Measurements from ENCODE around the gene SFTPB. TPM values are rescaled to one million over a fixed set of nuclear protein-coding genes. Genes with fewer than 3 reads are reported as not detected.
"Not testable (repeated sequence)": the region's sequence is repeated elsewhere in the genome, so short reads cannot be mapped to it uniquely, and the experiment has no call there.

The SFTPB gene
- total RNA-seq, 4 donors from 2014 or later = not detected

DNA sequence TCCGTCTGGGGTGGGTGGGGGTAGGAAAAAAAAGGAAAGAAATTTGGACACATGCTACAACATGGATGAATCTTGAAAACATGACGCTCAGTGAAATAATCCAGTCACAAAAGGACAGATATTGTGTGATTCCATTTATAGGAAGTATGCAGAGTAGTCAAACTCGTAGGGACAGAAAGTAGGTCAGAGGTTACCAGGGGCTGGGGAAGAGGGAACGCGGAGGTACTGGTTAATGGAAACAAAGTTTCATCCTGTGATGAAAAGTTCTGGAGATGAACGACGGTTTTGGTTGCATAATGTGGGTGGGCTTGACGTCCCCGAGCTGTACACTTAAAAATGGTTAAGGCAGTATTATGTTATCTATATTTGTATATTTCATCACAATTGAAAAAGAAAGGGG lies 4.5 kb upstream of the SFTPB start:
- 71 to 78% methylated on average over 9 of the region's 9 CpGs for WGBS, 2 donors
- DNase-seq (ENCODE audit: low spot score in 2 of 2) = no peak
- intact Hi-C loops (cut with DNase I; ENCODE audit: low total_unique reads) = no loop called here
- TF ChIP-seq POLR2A (IDR thresholded peaks at IDR 0.05) (no peak), CTCF (IDR thresholded peaks at IDR 0.05) (no peak)
- no peak overlapping the region for H3K4me3 ChIP-seq (ENCODE audit: low read depth, poor library complexity, severe bottlenecking)

- H3K4me3 ChIP-seq (ENCODE audit: low read depth, poor library complexity, severe bottlenecking); intact Hi-C loops (cut with DNase I; ENCODE audit: low total_unique reads): not testable (repeated sequence)
- peak in 1 of 2 donors; percentile 76 for DNase-seq (ENCODE audit: low spot score in 2 of 2)
- WGBS, 2 donors = 89 to 90% methylated on average over 13 of the region's 13 CpGs
Observed at GRCh38 chr2:85670416-85670815, 2.4 kb upstream of the SFTPB start.

GRCh38 chr2:85669549-85669948 lies 1.6 kb upstream of the SFTPB start:
- no peak overlapping the region for H3K4me3 ChIP-seq (ENCODE audit: low read depth, poor library complexity, severe bottlenecking)
- WGBS, 2 donors = 75 to 82% methylated on average over 5 of the region's 5 CpGs
- intact Hi-C loops (cut with DNase I; ENCODE audit: low total_unique reads) = no loop called here
- DNase-seq (ENCODE audit: low spot score in 2 of 2) = no peak
- no peak for TF ChIP-seq CTCF (IDR thresholded peaks at IDR 0.05)
- no peak for TF ChIP-seq POLR2A (IDR thresholded peaks at IDR 0.05)

GRCh38 chr2:85668857-85669142 lies 801 bp upstream of the SFTPB start:
- peak in 1 of 2 donors; percentile 6 for DNase-seq (ENCODE audit: low spot score in 2 of 2)
- intact Hi-C loops (cut with DNase I; ENCODE audit: low total_unique reads) = no loop called here
- no peak for TF ChIP-seq CTCF (IDR thresholded peaks at IDR 0.05)
- TF ChIP-seq POLR2A (IDR thresholded peaks at IDR 0.05) = no peak
- 84 to 90% methylated on average over 3 of the region's 3 CpGs for WGBS, 2 donors
- H3K4me3 ChIP-seq (ENCODE audit: low read depth, poor library complexity, severe bottlenecking) = no peak overlapping the region

GRCh38 chr2:85667561-85668008 lies 414 bp downstream of the SFTPB start:
- WGBS, 2 donors = 86 to 98% methylated on average over 3 of the region's 3 CpGs
- peak in 1 of 2 donors; percentile 59 for DNase-seq (ENCODE audit: low spot score in 2 of 2)
- TF ChIP-seq CTCF (IDR thresholded peaks at IDR 0.05) = no peak
- no peak for TF ChIP-seq POLR2A (IDR thresholded peaks at IDR 0.05)
- H3K4me3 ChIP-seq (ENCODE audit: low read depth, poor library complexity, severe bottlenecking) = no peak overlapping the region
- intact Hi-C loops (cut with DNase I; ENCODE audit: low total_unique reads) = no loop called here

DNA sequence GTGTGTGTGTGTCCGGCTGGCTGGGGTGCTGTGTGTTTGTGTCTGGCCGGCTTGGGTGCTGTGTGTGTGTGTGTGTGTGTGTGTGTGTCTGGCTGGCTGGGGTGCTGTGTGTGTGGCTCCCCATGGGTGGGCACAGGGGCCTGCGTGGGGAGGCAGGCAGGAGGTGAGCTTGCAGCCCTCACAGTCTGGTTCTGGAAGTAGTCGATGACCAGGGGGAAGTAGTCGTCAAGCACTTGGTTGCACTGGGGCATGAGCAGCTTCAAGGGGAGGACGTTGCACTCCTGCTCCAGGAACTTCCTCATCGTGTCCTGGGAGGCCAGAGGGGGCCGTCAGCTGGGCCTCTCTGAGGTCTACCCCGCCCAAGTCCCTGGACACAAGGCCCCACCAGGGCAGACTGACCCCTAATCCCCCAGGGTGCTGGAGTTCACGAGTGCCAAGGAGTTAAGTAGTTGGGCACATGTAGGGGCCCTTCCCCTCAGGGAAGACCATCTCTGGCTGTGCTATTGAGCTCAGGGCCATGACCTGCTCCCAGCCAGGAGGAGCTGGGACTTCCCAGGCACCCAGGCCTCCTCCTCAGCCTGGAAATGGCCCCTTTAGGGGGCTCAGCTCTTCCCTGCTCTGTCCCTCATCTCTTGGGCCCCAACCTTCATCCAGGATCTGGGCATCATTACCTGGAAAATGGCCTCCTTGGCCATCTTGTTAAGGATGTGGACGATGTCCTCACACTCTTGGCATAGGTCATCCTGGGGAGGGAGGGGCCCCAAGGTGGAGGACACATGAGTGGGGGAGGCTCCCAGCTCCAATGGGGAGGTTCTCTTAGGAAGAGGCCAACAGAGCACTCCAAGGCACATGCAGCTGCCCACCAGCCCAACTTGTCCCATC lies 1.3 kb downstream of the SFTPB start:
- no peak for TF ChIP-seq POLR2A (IDR thresholded peaks at IDR 0.05)
- TF ChIP-seq CTCF (IDR thresholded peaks at IDR 0.05) = no peak
- intact Hi-C loops (cut with DNase I; ENCODE audit: low total_unique reads) = no loop called here
- no peak overlapping the region for H3K4me3 ChIP-seq (ENCODE audit: low read depth, poor library complexity, severe bottlenecking)
- DNase-seq (ENCODE audit: low spot score in 2 of 2) = peak in 1 of 2 donors; percentile 74
- WGBS, 2 donors = 85 to 88% methylated on average over 6 to 10 of the region's 11 CpGs
